HEK293 (cell line): Measurements from ENCODE around the gene PDE6B.

Experiments used
- CTCF ChIP-seq: fragments of 450-650 bp; formaldehyde crosslinking; IDR thresholded peaks from 2 replicates; pipeline ENCODE4 v1.5.1; 2016; ENCODE audit warnings: missing biosample characterization, missing genetic modification characterization
- KLF16 ChIP-seq: fragments of 450-650 bp; formaldehyde crosslinking; IDR thresholded peaks from 2 replicates; pipeline ENCODE4 v1.5.1; 2017; ENCODE audit warnings: missing biosample characterization, missing genetic modification characterization
- PRDM10 ChIP-seq: fragments of 450-650 bp; formaldehyde crosslinking; IDR thresholded peaks from 2 replicates; pipeline ENCODE4 v1.5.1; 2016; ENCODE audit warnings: missing biosample characterization, missing genetic modification characterization
- SETDB1 ChIP-seq: IDR thresholded peaks from one replicate; pipeline ENCODE4 v1.6.1; 2017; ENCODE audit warnings: mild to moderate bottlenecking, low read length, moderate library complexity, mixed read lengths; ENCODE audit not compliant: insufficient read length
- SP2 ChIP-seq: fragments of 450-650 bp; formaldehyde crosslinking; IDR thresholded peaks from 2 replicates; pipeline ENCODE4 v1.5.1; 2016; ENCODE audit warnings: missing biosample characterization, missing genetic modification characterization
- YY2 ChIP-seq: fragments of 450-650 bp; formaldehyde crosslinking; IDR thresholded peaks from 2 replicates; pipeline ENCODE4 v1.5.1; 2016; ENCODE audit warnings: missing biosample characterization, missing genetic modification characterization
- ZFP3 ChIP-seq: fragments of 450-650 bp; formaldehyde crosslinking; IDR thresholded peaks from 2 replicates; pipeline ENCODE4 v1.5.1; 2016; ENCODE audit warnings: low read depth, missing biosample characterization, missing genetic modification characterization
- ZNF114 ChIP-seq: fragments of 450-650 bp; formaldehyde crosslinking; IDR thresholded peaks from 2 replicates; pipeline ENCODE4 v1.5.0; 2017; ENCODE audit warnings: missing biosample characterization, missing genetic modification characterization
- ZNF121 ChIP-seq: fragments of 450-650 bp; formaldehyde crosslinking; IDR thresholded peaks from 2 replicates; pipeline ENCODE4 v1.5.1; 2016; ENCODE audit warnings: missing biosample characterization, missing genetic modification characterization
- ZNF660 ChIP-seq: fragments of 450-650 bp; IDR thresholded peaks from 2 replicates; pipeline ENCODE4 v1.5.1; 2018; ENCODE audit warnings: missing biosample characterization, mild to moderate bottlenecking, missing genetic modification characterization
- ZNF791 ChIP-seq: fragments of 450-650 bp; formaldehyde crosslinking; IDR thresholded peaks from 2 replicates; pipeline ENCODE4 v1.5.1; 2016; ENCODE audit warnings: missing biosample characterization, missing genetic modification characterization

- TF ChIP-seq CTCF (no peak), KLF16 (no peak), PRDM10 (tag by site-specific recombination) (no peak), ZFP3 (tag by site-specific recombination) (no peak), SETDB1 (no peak), ZNF121 (no peak), SP2 (no peak), ZNF114 (tag by site-specific recombination) (no peak), ZNF791 (tag by site-specific recombination) (no peak), ZNF660 (tag by site-specific recombination) (no peak), YY2 (no peak)
Measured at GRCh38 chr4:589219-589963, 36.0 kb upstream of the PDE6B start.
